Stimulated activated naive CD8-positive, alpha-beta T cell treated with anti-CD3 and anti-CD28 coated beads, Interleukin-15, amount 100 ng/mL, for 72 hours (primary cell): Measurements from ENCODE around the gene ETS1.

ENCODE experiments used
- ATAC-seq: fragments of 150-1000 bp; cut with Tn5 transposase; 2 replicates; pipeline ENCODE4 v1.10.0; 2021; ENCODE audit warnings: mild to moderate bottlenecking, moderate library complexity
- DNase-seq, 2 donors: peaks; one replicate each; pipeline ENCODE4 v3.0.0; 2021 to 2022
- H3K27ac Mint-ChIP-seq, 2 donors: one replicate each; pipeline ENCODE4 v1.8.0; 2022; ENCODE audit warnings: mild to moderate bottlenecking in 2 of 2, mixed read lengths in 2 of 2, moderate library complexity in 2 of 2
- H3K27me3 Mint-ChIP-seq: one replicate; pipeline ENCODE4 v1.8.0; 2022; ENCODE audit warnings: mixed read lengths
- H3K4me1 Mint-ChIP-seq: one replicate; pipeline ENCODE4 v1.8.0; 2022; ENCODE audit warnings: mild to moderate bottlenecking, mixed read lengths
- H3K4me3 Mint-ChIP-seq, 2 donors: one replicate each; pipeline ENCODE4 v1.8.0; 2022; ENCODE audit warnings: mild to moderate bottlenecking in 2 of 2, mixed read lengths in 2 of 2, moderate library complexity in 1 of 2
- H3K9me3 Mint-ChIP-seq, 2 donors: one replicate each; pipeline ENCODE4 v1.8.0; 2022; ENCODE audit warnings: mixed read lengths in 2 of 2

ETS1 gene

DNA sequence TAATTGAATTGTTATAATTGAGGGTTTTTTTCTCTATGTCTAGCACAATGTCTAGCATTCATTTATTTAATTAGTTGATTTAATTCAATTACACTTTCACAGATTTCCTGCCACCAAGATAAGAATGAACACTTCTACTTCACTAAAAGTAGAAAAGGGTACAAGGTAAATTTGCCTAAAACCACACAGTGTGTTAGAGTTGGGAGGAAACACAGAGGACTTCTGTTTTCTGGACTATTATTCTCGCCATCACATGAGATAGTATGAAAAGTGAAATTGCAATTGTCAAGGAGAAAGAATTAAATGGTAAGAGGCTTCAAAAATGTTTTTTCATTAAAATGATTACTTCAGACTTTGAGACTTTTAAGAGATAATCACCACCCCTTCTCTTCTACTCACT lies 109.5 kb downstream of the ETS1 start:
- H3K9me3 Mint-ChIP-seq, result no peaks in the 10 kb centered on the region
- peaks cover 97% of the 10 kb centered on the region for H3K4me1 Mint-ChIP-seq
- H3K27me3 Mint-ChIP-seq, result no peaks in the 10 kb centered on the region
- DNase-seq, result no peak
- peak overlapping the region; percentile 69 to 84 for H3K4me3 Mint-ChIP-seq
- no peak for ATAC-seq
- H3K27ac Mint-ChIP-seq, result peak overlapping the region; percentile 95 to 96

DNA sequence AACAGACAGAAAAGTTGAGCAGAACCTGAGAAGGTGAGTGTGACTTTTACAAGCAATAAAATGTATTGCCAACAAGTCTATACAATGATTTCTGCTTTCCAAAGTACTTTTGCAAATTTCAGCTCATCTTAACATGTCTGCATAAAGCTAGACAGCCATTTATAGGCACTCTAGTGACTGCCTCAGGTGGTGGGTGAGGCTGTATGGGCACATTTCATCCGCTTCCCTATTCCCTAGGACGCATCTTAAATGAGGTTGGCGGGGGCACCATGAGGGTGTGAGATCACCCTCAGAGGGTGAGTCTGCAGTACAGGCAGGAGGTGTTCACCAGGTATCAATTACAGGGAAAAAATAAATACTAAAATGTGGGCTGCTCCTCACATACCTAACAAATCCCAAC lies 110.1 kb downstream of the ETS1 start:
- ATAC-seq (peak; percentile 20), DNase-seq (peak in 1 of 2 donors; percentile 23)
- H3K4me3 Mint-ChIP-seq, result peak overlapping the region; percentile 69 to 84
- H3K27ac Mint-ChIP-seq, result peak overlapping the region; percentile 95 to 96
- H3K27me3 Mint-ChIP-seq, result no peaks in the 10 kb centered on the region
- H3K4me1 Mint-ChIP-seq, result peaks cover 100% of the 10 kb centered on the region
- H3K9me3 Mint-ChIP-seq, result no peaks in the 10 kb centered on the region

DNA sequence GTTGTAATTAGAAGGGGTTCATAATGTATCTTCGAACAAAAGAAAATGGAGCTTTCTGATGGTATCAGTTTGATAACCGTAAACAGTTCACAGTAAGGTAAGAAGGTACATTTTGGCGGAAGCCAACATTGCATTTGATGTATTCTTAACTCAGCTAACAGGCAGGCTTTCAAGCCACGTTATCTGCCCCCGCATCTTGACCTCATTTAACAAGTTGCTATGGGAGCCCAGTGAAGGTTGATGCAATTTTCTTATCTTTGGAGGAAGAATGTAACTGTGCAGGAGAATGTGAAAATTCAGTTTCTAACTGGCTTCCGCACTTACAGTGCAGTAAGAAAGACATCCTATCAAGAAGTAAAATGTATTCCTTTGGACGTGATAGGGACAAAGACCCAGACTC lies 110.6 kb downstream of the ETS1 start:
- H3K4me1 Mint-ChIP-seq, result peaks cover 99% of the 10 kb centered on the region
- peak overlapping the region; percentile 69 to 84 for H3K4me3 Mint-ChIP-seq
- DNase-seq, result peak; percentile 52 to 77
- H3K27me3 Mint-ChIP-seq, result no peaks in the 10 kb centered on the region
- peak overlapping the region; percentile 95 to 96 for H3K27ac Mint-ChIP-seq
- H3K9me3 Mint-ChIP-seq, result no peaks in the 10 kb centered on the region
- ATAC-seq, result peak; percentile 51

DNA sequence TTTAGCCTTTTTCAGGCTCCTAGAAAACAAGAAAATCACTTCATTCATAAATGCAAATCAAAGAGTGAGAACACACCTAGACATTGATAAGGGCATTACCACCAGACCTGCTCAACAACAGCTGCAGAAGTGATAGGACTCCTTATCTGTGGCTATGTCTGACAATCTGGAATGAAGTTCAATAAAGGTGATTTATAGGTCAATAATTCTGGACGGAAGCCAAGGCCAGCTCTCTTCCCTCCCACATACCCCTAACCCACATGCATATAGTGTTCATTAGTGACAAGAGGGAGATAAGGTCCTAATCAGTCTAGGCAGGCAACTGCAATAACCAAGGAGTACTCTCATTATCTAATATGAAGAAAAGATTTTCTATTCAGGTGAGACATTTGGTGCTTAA lies 111.3 kb downstream of the ETS1 start:
- Mint-ChIP-seq H3K27ac (peak overlapping the region; percentile 95 to 96), H3K27me3 (no peaks in the 10 kb centered on the region), H3K4me1 (peaks cover 99% of the 10 kb centered on the region), H3K4me3 (peak overlapping the region; percentile 69 to 84), H3K9me3 (no peaks in the 10 kb centered on the region)
- DNase-seq (no peak), ATAC-seq (no peak)

DNA sequence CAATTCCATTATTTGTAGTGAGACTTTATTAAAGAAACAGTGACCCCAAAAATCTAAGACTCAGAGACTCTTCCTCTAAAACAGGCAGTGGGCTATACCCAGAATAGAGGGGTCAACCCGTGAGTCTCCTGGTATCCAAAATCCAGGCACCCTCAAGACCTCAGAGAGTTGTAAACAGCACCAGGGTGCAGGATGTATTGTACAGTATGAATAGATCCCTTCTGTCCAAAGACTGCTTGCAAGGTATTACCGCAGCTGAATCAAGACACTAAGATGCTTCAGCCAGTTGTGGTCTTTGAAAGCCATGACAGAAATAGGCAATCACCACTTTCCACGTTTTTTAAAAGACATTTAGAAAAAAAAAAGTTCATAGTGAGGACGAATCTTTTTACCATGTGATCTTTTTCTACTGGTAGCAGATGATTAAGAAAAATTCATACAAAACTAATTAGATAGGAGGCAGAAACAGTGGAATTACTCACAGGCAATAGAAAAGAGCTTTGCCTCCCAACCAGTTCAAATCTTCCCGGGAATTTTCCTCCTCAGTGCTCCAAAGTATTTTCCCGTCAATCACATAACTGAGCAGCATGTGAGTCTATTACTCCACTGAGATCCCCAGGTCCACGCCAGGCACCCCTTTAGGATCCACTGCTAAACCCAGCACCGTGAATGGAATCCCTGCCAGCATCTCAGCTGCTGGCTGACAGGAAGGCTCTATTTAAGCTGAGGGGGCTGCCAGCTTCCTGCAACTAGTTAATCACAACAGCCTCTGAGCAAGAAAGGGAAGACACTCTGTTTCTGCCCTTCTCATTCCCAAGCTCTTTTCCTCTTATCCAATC lies 113.1 kb downstream of the ETS1 start:
- peak in 1 of 2 donors; percentile 18 for DNase-seq
- Mint-ChIP-seq H3K4me1 (peaks cover 96% of the 10 kb centered on the region), H3K9me3 (no peaks in the 10 kb centered on the region), H3K27ac (peak overlapping the region; percentile 95 to 96), H3K27me3 (no peaks in the 10 kb centered on the region), H3K4me3 (peak overlapping the region; percentile 69 to 84)
- ATAC-seq, result no peak

DNA sequence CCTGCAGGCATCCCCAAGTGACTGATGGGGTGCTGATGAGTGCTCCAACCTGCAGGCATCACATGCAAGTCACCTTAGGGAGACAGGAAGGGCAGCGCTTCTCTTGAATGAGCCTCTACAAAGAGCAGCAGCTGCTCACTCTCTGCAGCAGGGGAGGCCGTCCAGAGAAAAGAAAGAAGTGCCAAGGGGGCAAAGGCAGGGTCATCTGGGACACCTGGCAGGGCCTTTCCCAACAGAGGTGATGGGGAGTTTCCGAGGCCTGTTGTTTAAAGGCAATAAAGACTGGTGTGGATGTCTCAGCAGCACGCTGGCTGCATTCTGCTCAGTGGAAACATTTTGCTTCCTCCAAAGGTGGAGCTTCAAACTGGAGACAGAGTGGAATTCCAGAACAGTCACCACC lies 113.7 kb downstream of the ETS1 start:
- ATAC-seq, result no peak
- H3K4me3 Mint-ChIP-seq, result peak overlapping the region; percentile 69 to 84
- peaks cover 96% of the 10 kb centered on the region for H3K4me1 Mint-ChIP-seq

DNA sequence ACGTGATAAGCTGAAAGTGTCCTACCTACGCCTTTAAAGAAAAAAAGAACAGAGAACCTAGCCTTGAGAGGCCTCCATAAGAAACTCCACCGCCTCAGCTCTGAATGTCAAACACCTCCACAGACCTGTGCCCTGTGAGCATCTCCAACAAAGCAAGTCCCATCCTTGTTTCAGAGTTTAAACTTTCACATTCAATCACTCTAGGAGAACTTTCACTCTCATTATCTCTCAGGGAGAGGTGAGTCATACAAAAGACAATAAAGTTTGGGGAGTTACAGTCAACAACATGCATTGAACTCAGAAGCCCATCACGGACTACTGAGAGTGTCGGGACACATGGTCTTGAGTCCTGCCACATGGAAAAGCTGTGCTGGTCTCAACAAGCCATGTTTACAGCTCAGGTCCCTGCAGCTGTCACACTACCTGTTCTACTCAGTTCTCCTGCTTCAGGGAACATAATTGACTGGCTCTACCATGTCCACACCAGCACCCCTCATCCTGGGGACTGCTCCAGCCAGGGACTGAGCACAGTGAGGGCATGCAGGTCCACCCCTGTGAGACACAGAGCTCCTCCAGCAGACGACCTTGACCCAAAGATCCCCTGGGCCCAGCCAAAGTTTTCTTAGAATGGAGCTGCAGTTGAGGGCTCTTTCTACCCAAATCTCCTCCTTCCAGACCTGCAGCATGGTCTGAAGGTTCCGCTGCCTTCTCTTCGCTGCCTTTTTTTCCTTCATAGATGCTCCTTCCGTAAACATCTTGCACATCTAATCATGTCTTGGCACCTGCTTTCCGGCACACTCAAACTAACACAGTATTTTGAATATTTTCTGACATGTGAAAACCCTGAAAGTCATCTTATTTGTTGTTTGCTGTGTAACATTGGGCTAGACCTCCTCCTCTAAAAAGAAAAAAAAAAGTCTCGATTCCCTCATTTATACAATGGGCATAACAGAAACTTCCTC lies 114.9 kb downstream of the ETS1 start:
- DNase-seq, result peak; percentile 74 to 82
- Mint-ChIP-seq H3K4me3 (peak overlapping the region; percentile 69 to 84), H3K9me3 (no peaks in the 10 kb centered on the region), H3K4me1 (peaks cover 96% of the 10 kb centered on the region), H3K27ac (peak overlapping the region; percentile 95 to 96), H3K27me3 (no peaks in the 10 kb centered on the region)
- ATAC-seq, result peak; percentile 71

More for the DNA sequence above, 113.7 kb downstream of the ETS1 start:
- H3K27me3 Mint-ChIP-seq, result no peaks in the 10 kb centered on the region
- peak; percentile 44 to 54 for DNase-seq
- H3K27ac Mint-ChIP-seq, result peak overlapping the region; percentile 95 to 96
- H3K9me3 Mint-ChIP-seq, result no peaks in the 10 kb centered on the region

DNA sequence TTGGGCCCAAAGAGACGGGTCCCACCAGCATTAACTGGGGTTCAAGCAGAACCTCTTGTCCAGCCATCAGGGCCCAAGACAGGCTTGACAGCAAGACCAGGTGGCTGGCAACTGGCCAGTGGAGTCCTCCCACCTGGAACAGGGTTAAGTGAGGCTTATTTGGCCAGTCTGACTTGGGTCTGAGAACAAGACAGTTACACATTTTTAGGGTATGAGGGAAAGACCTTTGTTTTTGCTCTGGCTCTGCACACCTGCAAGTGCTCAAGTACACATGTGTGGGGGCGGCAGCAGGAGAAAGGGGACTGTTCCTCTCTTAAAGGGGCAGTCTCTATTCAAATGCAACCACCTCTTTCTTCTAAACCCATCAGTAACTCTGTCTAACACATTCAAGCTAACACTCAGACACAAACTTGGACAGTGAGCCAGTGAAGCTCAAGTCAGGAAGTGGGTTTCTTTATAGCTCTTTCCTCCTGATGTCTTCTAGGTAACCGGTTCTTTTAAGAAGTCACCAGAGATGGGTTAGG lies 116.2 kb downstream of the ETS1 start:
- Mint-ChIP-seq H3K27me3 (no peaks in the 10 kb centered on the region), H3K4me1 (peaks cover 96% of the 10 kb centered on the region), H3K27ac (peak overlapping the region; percentile 95 to 96), H3K9me3 (no peaks in the 10 kb centered on the region), H3K4me3 (peak overlapping the region; percentile 69 to 84)
- DNase-seq (peak; percentile 70 to 74), ATAC-seq (peak; percentile 51)

DNA sequence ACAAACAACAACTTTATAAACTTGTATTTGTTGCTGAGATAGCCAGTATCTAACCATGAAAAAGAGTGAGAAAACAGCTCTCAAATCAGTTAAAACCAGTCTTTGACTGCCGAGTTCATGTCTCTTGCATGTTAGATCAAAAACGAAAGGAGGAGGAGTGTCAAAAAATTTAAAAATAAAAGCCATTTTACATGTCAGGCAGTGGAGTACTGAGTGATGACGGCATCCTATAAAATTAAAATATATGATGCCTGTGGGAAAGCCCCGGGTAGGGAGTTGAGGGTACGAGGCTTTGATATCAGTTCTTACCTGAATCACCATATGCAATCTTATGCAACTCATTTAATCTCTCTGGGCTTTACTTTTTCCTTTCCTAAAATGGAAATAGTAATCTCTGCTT lies 117.3 kb downstream of the ETS1 start:
- Mint-ChIP-seq H3K4me1 (peaks cover 96% of the 10 kb centered on the region), H3K4me3 (peak overlapping the region; percentile 69 to 84), H3K27ac (peak overlapping the region; percentile 96 to 97), H3K9me3 (no peaks in the 10 kb centered on the region), H3K27me3 (no peaks in the 10 kb centered on the region)
- DNase-seq (peak; percentile 57 to 74), ATAC-seq (peak; percentile 41)

DNA sequence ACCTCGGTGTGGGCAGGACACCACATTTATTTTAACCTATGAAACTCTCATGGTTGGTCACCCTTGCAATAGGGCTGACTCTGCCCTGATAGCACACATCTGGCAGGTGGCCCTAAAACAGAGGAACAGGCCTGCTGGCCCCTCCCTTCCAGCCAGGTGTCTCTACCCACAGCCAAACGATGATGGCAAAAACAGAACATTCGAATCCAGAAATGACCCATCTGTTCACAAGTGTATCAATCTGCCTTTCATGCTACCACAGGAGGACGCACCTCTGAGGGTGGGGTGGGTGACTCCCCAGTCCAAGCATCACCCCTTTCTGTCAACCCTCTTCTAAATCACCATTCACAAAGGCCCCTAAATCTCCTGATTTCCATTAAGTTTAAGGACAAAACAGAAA lies 118.1 kb downstream of the ETS1 start:
- H3K9me3 Mint-ChIP-seq, result no peaks in the 10 kb centered on the region
- peak overlapping the region; percentile 69 to 84 for H3K4me3 Mint-ChIP-seq
- peak overlapping the region; percentile 96 to 97 for H3K27ac Mint-ChIP-seq
- peak; percentile 18 for ATAC-seq
- peaks cover 96% of the 10 kb centered on the region for H3K4me1 Mint-ChIP-seq
- no peaks in the 10 kb centered on the region for H3K27me3 Mint-ChIP-seq
- DNase-seq, result peak; percentile 26 to 66

DNA sequence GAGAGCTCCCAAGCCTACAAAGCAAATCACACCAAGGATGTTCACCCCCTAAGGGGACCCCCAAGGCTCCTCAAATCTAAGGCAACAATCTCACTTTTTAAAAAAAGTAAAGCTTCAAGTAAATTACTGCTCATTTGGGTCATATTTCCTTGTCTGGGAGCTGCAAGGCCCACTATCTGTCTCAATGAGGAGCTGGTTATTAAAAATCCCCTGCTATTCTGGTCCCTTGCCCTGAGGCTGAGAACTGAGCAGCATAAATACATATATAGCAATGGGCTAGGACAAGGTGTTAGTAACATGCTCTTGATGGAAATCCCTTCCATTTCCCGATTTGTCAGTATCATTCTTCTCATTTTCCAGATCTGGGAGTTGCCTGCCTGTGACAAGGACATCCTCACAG lies 119.2 kb downstream of the ETS1 start:
- Mint-ChIP-seq H3K4me3 (peak overlapping the region; percentile 69 to 84), H3K4me1 (peaks cover 96% of the 10 kb centered on the region), H3K9me3 (no peaks in the 10 kb centered on the region), H3K27me3 (no peaks in the 10 kb centered on the region), H3K27ac (peak overlapping the region; percentile 96 to 97)
- ATAC-seq (no peak), DNase-seq (peak in 1 of 2 donors; percentile 7)

DNA sequence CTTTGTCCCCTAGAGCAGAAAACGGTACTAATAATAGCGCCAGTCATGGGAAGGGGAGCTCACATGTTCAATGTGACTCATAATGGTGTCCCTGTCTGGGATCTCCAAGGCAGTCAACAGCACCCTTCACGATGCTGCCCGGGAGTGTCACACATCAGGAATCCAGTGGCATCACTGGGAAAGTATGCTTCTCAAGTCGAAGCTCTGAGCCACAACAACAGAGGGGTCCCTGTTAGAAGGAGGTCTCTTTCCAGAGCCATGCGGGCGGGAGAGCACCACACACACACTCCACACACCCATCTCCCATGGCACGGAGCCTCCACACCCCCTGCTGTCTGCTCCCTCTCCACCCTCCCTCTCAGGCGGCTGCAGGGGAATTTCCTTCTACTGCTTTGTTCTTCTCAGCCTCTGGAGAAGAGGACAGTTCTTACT lies 119.7 kb downstream of the ETS1 start:
- peak overlapping the region; percentile 96 to 97 for H3K27ac Mint-ChIP-seq
- no peaks in the 10 kb centered on the region for H3K9me3 Mint-ChIP-seq
- H3K27me3 Mint-ChIP-seq, result no peaks in the 10 kb centered on the region
- H3K4me1 Mint-ChIP-seq, result peaks cover 96% of the 10 kb centered on the region
- DNase-seq, result peak in 1 of 2 donors; percentile 46
- no peak for ATAC-seq
- H3K4me3 Mint-ChIP-seq, result peak overlapping the region; percentile 69 to 84

DNA sequence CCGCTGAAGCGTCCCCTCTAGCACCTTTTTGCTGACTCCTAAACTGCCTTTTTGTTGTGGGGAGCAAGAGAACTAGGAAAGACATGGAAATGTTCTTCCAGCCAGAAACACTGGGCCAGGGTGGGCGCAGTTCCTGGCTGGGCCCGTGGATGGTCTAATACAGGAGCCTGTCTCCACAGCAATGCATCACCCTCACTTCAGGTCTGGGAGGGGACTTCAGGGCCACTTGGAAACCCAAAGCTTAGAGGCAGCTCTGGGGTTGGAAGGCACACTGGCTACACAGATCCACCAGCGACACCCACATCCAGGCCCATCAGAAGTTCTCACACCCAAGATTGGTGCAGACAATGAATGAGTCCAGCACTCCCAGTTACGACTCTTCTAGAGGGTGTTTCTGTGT lies 120.3 kb downstream of the ETS1 start:
- Mint-ChIP-seq H3K27me3 (no peaks in the 10 kb centered on the region), H3K4me3 (peak overlapping the region; percentile 69 to 84), H3K9me3 (no peaks in the 10 kb centered on the region), H3K4me1 (peaks cover 96% of the 10 kb centered on the region), H3K27ac (peak overlapping the region; percentile 96 to 97)
- peak; percentile 8 for ATAC-seq
- peak; percentile 38 for DNase-seq

DNA sequence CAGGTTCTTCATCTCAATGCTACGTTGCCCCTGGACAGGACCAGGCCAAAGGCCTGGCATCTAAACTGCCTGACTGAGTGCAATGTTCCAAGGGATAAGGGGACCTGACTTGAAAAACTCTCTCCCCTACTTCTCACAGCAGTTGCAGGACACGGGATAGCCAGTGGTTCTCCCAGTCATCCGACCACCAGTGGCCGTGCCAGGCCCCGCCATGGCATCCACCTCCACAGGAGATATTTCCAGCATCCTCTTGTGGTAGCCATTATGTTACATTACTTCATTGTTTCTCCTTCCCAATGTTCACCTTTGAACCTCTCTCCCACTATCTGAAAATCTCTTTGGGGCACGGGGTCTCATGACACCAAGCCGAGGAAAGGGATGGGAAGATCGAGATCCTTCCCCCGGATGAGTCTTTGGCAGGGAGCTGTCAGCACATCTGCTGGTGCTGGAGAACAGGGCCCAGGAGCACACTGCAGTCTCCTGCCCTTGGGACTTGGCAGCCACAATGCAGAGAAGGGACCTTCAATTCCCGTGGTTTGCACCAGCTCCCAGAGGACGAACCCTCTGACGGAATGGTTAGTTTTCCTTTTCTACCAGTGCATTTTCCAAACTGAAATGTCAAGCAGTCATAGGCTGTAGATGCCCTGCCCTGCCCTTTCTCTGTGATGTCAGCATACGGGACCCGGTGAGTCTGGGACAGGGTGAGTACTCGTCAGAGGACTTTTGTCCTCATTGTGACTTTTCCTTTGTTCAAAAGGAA lies 121.2 kb downstream of the ETS1 start:
- Mint-ChIP-seq H3K27me3 (no peaks in the 10 kb centered on the region), H3K9me3 (no peaks in the 10 kb centered on the region), H3K27ac (peak overlapping the region; percentile 92 to 96), H3K4me1 (peaks cover 96% of the 10 kb centered on the region), H3K4me3 (peak overlapping the region; percentile 69 to 84)
- peak in 1 of 2 donors; percentile 13 for DNase-seq
- ATAC-seq, result no peak

DNA sequence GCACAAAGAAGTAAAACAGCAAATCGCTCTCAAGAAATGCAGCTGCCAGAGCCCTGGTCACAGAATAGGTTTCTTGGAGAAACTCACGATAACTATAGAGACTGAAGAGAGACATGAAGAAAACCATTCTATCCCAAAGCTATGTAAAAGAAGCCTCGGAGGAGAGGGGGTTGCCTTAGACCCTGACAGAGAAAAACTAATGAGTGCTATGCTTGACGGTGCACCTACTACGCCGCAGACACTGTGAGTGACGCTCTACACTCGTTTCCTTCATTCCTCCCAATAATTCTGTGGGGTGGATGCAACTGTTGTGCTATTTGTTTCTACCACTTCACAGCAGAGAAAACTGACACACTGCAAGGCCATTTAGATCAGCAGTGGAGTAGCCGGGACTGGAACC lies 121.8 kb downstream of the ETS1 start:
- no peaks in the 10 kb centered on the region for H3K9me3 Mint-ChIP-seq
- peak; percentile 16 for ATAC-seq
- H3K4me3 Mint-ChIP-seq, result peak overlapping the region; percentile 69 to 84
- no peaks in the 10 kb centered on the region for H3K27me3 Mint-ChIP-seq
- H3K27ac Mint-ChIP-seq, result peak overlapping the region; percentile 84 to 96
- peaks cover 96% of the 10 kb centered on the region for H3K4me1 Mint-ChIP-seq
- DNase-seq, result peak in 1 of 2 donors; percentile 23
